Measurements from ENCODE around the gene APIP.

APIP gene

DNA sequence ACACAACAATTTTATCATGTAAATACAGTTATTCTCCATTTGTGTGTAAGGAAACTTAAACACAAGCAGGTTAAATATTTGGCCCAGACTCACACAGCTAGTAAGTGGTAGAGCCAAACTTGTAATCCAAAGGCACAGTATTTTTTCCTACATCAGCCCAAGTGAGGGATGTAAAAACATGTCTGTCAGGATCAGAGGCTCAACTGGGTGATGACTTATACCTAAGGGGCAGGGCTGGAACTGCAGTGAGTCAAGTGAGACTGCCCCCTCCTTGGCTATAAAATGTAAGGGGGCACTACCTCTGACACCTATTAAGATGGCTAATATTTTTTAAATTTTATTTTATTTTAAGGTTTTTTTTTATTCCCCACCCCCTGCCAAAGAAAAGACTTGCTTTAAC is 82.6 kb downstream of the APIP start:
- ChIA-PET CTCF (interaction anchor here (1.6 kb wide), 1 partner anchor 558 kb away, joined by 4 read pairs; no protein-coding TSS in a partner anchor), POLR2A (no interaction called here)
- TF ChIP-seq, protein P1, sequence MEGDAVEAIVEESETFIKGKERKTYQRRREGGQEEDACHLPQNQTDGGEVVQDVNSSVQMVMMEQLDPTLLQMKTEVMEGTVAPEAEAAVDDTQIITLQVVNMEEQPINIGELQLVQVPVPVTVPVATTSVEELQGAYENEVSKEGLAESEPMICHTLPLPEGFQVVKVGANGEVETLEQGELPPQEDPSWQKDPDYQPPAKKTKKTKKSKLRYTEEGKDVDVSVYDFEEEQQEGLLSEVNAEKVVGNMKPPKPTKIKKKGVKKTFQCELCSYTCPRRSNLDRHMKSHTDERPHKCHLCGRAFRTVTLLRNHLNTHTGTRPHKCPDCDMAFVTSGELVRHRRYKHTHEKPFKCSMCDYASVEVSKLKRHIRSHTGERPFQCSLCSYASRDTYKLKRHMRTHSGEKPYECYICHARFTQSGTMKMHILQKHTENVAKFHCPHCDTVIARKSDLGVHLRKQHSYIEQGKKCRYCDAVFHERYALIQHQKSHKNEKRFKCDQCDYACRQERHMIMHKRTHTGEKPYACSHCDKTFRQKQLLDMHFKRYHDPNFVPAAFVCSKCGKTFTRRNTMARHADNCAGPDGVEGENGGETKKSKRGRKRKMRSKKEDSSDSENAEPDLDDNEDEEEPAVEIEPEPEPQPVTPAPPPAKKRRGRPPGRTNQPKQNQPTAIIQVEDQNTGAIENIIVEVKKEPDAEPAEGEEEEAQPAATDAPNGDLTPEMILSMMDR (IDR thresholded peaks at IDR 0.05; ENCODE audit: control extremely low read depth, extremely low read depth, low read depth, missing control alignments): no peak
- no peak for DNase-seq (ENCODE audit: extremely low spot score)

All from GM10248 (cell line).